ENCODE results near the gene PTPRD. TPM values are rescaled to one million over a fixed set of nuclear protein-coding genes. Genes with fewer than 3 reads are reported as not detected.
A peak's percentile ranks its signal among the peaks of the same experiment; 100 is the strongest.

Gene PTPRD
- total RNA-seq, 4 donors from 2014 or later: 19.6 to 78.9 (median 45.6) TPM

- H3K4me1 ChIP-seq: no peaks in the 10 kb centered on the region
- H3K27ac ChIP-seq: no peak overlapping the region
- TF ChIP-seq POLR2A (IDR thresholded peaks at IDR 0.05): no peak
- TF ChIP-seq CTCF (IDR thresholded peaks at IDR 0.05): no peak
- H3K27me3 ChIP-seq: no peaks in the 10 kb centered on the region
- DNase-seq: no peak
- whole genome bisulfite sequencing, 2 donors: 30 to 71% methylated on average over 1 of the region's 1 CpG
- intact Hi-C loops (cut with DNase I): no loop called here
- H3K4me3 ChIP-seq (replicated peaks in 1 of 3): no peak overlapping the region
- no peaks in the 10 kb centered on the region for H3K9me3 ChIP-seq
- H3K36me3 ChIP-seq: no peaks in the 10 kb centered on the region
Measured at GRCh38 chr9:8382266-8382665, 2230.5 kb downstream of the PTPRD start.

GRCh38 chr9:8381601-8382000, 2231.2 kb downstream of the PTPRD start:
- no peak overlapping the region for H3K27ac ChIP-seq
- DNase-seq: no peak
- no peaks in the 10 kb centered on the region for H3K4me1 ChIP-seq
- no peaks in the 10 kb centered on the region for H3K36me3 ChIP-seq
- 62 to 74% methylated on average over 3 of the region's 3 CpGs for WGBS, 2 donors
- no peak for TF ChIP-seq CTCF (IDR thresholded peaks at IDR 0.05)
- TF ChIP-seq POLR2A (IDR thresholded peaks at IDR 0.05): no peak
- intact Hi-C loops (cut with DNase I): no loop called here
- H3K4me3 ChIP-seq (replicated peaks in 1 of 3): no peak overlapping the region
- H3K27me3 ChIP-seq: no peaks in the 10 kb centered on the region
- no peaks in the 10 kb centered on the region for H3K9me3 ChIP-seq

DNA sequence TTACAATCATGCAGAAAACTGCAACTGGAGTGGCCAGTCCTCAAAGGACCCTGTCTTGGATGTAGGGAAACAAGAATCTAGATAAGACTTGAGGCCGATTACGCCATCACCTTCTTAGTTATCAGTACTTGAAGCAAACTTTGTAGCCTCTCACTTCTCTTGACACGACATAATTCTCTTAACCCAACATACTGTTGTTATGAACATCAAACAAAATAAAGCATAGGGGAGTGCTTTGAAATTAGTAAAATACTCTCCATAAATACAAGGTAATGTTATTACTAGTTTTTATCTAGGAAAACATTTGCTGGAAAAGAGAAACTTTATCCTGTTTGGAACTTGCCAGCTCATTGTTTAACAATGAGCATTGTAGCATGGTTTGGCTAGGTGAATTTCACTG, 2238.3 kb downstream of the PTPRD start:
- Histone ChIP-seq H3K27ac (no peak overlapping the region), H3K27me3 (no peaks in the 10 kb centered on the region), H3K36me3 (no peaks in the 10 kb centered on the region), H3K9me3 (no peaks in the 10 kb centered on the region), H3K4me1 (no peaks in the 10 kb centered on the region), H3K4me3 (replicated peaks in 1 of 3) (no peak overlapping the region)
- no peak for DNase-seq
- intact Hi-C loops (cut with DNase I): no loop called here
- no peak for TF ChIP-seq POLR2A (IDR thresholded peaks at IDR 0.05)
- 72 to 81% methylated on average over 3 of the region's 3 CpGs for WGBS, 2 donors

- H3K4me1 ChIP-seq: no peaks in the 10 kb centered on the region
- no peaks in the 10 kb centered on the region for H3K36me3 ChIP-seq
- WGBS, 2 donors: 88 to 93% methylated on average over 2 of the region's 2 CpGs
- no peaks in the 10 kb centered on the region for H3K27me3 ChIP-seq
- intact Hi-C loops (cut with DNase I): no loop called here
- TF ChIP-seq CTCF (IDR thresholded peaks at IDR 0.05) (no peak), POLR2A (IDR thresholded peaks at IDR 0.05) (no peak)
- no peak overlapping the region for H3K27ac ChIP-seq
- DNase-seq: no peak
- no peaks in the 10 kb centered on the region for H3K9me3 ChIP-seq
- H3K4me3 ChIP-seq (replicated peaks in 1 of 3): no peak overlapping the region
Measured at GRCh38 chr9:8371686-8372085, 2241.1 kb downstream of the PTPRD start.

DNA sequence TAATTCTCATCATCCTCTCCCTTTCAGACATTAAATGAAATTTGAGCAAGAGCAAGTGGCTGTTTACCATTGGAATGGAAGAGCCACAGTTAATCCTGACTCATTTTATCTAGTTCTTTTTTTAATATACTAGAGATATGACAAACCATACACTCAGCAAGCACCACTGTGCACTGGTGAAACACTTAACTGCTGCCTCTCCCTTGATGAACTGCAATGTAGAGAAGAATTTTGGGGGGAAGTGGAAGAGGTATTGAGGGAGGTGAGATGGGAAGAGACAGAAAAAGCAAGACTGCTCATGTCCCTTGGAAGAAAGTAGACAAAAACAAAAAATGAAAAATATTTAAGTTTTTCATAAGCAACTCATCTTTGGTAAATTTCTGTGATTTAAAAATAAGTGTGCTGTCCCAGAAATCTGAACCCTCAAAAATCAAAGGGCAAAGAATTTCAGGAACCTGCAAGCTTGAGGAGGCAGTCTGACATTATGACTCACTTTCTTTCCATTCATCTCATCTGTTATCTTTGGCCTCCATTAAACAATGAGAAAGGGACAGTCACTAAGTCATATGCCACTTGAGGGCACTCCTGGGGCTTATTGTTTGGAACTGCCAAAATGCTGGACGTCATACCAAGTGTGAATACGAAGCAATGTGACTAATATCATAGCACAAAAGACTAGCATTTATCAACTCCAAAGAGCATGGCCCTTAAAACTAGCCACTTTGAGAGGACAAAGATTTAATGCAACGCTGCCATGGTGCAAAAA, 2246.5 kb downstream of the PTPRD start:
- Histone ChIP-seq H3K27ac (no peak overlapping the region), H3K9me3 (no peaks in the 10 kb centered on the region), H3K4me1 (no peaks in the 10 kb centered on the region), H3K36me3 (no peaks in the 10 kb centered on the region), H3K4me3 (replicated peaks in 1 of 3) (no peak overlapping the region), H3K27me3 (no peaks in the 10 kb centered on the region)
- 43 to 65% methylated on average over 3 of the region's 3 CpGs for WGBS, 2 donors
- intact Hi-C loops (cut with DNase I): no loop called here
- peak in 1 of 2 donors; percentile 23 for DNase-seq
- TF ChIP-seq POLR2A (IDR thresholded peaks at IDR 0.05): no peak
- no peak for TF ChIP-seq CTCF (IDR thresholded peaks at IDR 0.05)

Data from thyroid gland (tissue), 4 donors.